GM18907 (cell line): ENCODE data around the gene GSS.

Experiments used
- ATAC-seq: cut with Tn5 transposase; IDR thresholded peaks from one replicate; pipeline ENCODE4 v1.9.1; 2021; ENCODE audit warnings: mild to moderate bottlenecking, moderate library complexity; ENCODE audit not compliant: unreplicated experiment

GSS gene

DNA sequence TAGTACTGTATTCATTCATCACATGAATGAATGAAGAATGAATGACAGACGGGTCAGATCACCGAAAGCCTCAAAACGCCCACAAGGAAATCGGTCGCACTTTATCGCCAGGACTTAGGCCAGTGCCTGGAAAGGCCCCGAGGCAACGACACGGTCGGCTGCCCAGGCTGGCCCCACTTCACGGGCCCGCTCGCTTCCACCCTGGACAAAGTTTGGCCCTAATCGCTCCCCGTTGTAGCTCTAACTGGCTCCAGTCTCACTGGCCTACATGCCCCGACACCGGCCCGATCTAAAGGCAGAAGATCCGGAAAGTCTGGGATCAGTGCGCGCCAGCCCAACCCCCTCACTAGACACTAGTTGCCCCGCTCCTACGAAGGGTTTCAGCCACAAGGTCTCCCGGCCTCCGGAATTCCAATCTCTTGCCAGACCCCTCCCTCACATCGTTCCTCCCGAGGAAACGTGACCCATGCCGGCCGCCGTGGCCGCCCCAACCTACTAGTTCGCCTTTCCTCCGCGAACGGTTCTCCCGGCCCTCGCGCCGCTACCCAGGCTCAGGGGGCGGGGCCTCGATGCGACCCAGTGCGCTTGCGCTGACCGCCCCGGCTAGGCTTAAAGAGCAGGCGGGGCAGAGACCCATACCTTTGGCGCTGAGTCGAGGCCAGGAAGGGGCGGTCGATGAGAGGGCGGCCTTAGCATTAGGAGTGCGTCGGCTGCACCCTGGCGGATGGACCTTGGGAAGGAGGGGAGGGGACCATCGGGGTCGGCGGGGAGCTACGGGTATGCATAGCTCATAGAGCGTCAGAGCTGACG, at the start of gene GSS, which contains the start of gene MYH7B:
Gene GSS (minus strand): TSS at position 576 of the 810 bp plus-strand sequence. CDS start 3,954 bp downstream, outside the sequence.
Gene MYH7B (plus strand): TSS at position 638 of the 810 bp plus-strand sequence. CDS start 22,138 bp downstream, outside the sequence.
- peak; percentile 91 for ATAC-seq

DNA sequence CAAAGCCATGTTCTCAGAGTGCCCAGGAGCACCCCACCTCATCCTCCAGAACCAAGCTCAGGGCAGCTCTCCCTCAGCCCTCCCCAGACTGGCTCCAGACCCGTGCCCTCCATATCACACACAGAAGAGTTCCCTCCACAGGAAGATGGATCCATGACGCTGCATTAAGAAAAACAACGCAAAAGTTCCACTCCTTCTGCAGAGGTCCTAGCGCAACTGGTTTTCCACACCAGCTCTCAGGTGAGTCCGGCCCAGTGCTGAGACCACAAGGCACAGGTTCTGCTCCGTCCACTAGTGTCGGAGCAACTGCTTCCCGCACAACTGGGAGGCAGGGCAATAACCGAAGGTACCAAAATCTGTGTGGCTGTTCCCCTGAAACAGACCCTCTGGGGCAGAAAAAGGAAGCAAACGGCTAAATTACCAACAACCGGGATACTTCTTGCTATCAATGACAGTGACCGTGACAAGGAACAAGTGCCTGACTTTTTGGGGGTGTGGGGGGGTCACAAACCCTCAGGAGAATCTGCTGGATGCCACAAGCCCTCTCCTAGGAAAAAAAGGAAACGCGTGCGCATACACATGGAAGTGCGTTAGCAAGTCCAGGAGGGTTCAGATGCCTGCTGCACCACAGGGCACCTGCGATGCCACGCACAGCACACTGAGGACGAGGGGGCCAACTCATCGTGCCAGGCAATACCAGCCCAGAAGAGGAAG, 49.3 kb upstream of the GSS start:
- ATAC-seq, result no peak

DNA sequence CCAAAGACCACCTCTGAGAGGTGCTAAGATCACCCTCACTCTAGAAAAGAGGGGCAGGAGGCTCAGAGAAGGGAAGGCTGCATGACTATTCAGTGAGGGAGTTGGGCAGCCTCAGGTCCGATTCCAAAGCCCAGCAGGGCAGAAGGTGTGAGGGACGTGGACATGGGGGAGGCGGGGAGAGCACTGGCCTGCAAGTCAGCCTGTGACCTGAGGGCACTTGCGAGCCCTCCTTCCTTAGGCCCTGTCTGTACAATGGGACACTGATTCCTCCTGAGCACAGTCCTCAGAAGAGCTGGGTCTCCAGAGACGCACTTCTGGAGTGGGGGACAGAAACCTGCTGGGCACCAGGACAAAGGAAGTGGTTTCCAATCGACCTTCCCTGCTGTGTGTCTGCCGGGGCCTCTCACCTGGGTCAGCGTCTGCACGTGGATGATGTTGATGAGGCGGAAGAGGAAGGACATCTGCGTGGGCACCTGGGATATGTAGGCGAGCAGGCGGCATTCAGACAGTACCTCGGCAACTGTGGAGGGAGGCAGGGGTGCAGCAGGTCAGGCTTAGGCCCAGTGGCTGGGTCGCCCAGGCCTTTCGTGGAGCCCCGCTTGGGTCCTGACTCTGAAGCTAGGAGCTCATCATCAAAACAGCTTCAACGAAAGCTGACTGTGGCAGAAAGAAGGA, 48.6 kb upstream of the GSS start:
- ATAC-seq, result no peak

DNA sequence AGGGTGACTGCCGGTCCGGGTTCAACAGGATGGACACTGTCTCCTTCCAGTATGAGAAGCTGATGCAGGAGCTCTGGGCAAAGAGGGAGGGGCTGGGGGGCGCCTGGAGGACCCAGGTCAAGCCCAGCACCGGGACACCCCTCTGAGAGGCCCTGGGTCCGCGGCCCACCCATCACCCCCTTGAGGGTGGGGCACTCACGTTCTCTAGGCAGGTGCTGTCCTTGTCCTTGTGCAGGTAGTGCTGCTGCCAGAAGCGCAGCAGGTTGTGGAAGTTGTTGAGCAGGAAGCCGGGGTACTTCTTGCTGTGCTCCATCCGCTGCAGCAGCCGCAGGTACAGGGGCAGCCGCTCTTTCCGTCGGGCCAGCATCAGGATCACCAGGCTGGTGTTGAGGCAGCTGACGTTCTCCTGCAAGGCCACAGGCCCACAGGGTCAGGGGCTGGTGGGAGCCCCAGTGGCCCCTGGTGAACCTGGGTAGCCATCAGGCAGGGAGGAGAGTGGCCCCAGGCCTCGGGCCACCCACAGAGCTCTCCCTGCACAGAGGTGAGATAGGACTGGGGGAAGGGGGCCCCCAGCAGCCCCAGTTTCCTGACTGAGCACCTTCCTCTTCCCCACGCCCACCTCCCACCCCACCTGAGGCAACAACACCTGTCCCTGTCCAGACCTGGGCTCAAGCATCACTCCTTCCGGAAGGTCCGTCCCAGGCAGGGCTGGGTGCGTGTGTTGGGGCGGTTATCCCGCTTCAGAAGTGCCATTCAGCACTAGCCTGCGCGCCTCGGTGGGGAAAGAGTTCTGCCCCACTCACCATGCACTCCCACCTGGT, 47.8 kb upstream of the GSS start:
- ATAC-seq, result no peak

DNA sequence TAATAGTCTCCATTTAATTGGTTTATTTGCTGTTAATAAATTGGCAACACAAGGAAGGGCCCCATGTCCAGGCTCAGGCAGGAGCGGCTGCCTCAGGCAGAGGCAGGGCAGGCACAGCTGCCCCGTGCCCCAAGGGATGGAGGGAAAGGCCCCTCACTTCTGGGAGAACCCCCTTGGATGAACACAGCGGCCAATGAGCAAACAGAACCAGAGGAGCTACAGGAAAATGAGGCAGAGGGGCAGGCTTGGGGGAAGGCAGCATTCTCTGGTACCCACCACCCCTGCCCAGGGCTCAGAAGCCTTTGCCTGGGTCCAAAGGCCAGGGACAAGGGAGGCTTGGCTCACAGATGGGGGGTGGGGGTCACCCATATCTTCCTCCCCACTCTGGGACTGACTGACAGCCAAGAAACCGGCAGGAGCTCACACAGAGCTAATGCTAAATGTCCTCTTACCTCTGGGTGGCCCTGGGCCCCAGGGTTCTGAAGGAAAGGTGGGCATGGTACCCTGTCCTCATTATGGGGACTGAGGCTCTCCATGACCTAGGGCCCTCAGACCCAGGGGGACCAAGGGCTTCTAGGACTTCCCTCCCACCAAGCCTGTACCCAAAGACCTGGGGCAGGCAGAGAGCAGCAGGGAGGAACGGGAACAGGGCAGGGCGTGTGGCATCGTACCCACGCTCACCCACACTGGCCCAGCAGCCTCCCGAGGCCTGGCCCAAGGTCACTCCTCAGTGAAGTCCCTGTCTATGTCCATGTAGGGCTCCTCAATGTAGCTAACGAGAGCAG, 47.0 kb upstream of the GSS start:
- no peak for ATAC-seq

DNA sequence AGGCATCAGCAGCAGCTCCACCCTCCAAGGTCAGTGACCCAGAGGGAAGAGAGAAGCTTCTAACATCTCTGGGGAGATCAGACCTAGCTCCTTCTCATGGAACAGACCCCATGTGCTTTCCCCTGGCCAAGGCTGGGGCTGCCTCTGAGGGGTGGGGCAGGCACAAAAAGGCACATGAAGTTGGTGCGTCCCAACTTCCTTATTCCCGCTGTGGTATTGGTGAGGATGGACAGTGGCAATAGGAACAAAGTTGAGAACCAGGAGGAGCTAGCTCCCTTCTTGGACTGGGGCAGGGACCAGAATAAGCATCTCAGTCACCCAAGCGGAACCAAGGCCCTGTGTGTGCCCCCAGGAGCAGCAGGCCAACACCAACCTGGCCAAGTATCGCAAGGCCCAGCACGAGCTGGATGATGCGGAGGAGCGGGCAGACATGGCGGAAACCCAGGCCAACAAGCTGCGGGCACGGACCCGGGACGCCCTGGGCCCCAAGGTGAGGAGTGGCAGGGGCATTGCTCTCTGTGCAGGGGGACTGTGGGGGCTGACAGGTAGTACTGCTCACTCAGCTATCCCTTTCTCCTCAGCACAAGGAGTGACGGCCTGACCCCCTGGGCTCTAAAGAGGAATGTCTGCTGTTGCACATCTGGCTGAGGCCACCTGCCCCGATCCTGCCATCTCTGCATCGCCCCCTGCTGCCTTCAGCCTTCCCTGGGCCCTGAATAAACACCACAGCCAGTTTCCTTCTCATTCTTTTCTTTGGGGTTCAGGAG, 46.2 kb upstream of the GSS start:
- no peak for ATAC-seq

DNA sequence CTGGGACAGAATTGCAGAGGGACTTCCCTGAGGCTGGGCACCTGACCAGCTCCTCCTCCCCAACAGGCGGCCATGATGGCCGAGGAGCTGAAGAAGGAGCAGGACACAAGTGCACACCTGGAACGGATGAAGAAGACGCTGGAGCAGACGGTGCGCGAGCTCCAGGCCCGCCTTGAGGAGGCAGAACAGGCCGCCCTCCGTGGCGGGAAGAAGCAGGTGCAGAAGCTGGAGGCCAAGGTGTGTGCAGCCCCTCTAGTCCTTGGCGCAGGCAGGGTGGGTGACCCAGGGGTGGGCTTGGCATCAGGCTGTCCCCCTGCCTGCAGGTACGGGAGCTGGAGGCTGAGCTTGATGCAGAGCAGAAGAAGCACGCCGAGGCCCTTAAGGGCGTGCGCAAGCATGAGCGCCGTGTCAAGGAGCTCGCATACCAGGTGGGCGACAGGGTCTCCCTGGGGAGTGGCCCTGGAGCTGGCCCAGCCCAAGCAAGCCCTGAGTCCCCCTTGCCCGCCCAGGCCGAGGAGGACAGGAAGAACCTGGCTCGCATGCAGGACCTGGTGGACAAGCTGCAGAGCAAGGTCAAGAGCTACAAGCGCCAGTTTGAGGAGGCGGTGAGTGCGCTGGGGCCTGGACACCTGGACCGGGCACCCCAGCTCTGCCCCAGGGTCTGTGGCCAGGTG, 45.5 kb upstream of the GSS start:
- ATAC-seq, result no peak

DNA sequence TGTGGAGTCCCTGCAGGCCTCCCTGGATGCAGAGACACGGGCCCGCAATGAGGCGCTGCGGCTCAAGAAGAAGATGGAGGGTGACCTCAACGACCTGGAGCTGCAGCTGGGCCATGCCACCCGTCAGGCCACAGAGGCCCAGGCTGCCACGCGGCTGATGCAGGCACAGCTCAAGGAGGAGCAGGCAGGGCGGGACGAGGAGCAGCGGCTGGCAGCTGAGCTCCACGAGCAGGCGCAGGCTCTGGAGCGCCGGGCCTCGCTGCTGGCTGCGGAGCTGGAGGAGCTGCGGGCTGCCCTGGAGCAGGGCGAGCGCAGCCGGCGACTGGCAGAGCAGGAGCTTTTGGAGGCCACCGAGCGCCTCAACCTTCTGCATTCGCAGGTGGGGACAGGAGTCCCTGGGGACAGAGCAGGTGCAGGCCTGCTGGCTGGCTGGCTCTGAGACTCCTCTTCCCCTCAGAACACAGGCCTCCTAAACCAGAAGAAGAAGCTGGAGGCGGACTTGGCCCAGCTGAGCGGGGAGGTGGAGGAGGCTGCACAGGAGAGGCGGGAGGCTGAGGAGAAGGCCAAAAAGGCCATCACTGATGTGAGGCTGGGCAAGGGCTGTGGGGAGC, 44.8 kb upstream of the GSS start:
- no peak for ATAC-seq

DNA sequence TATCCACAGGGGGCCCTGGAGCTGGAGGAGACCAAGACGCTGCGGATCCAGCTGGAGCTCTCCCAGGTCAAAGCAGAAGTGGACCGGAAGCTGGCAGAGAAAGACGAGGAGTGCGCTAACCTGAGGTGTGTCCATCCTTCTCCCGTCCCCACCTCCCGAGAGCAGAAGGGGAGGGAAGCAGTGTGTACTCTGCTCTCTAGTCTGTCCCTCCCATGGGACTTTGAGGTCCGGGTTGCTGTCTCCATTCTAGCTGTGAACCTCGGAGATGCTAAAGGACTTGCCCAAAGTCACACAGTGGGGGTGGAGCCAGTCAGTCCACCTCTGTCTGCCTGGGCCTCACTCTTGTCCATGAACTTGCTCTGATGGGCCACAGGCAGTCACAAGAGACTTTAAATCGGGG, 44.2 kb upstream of the GSS start:
- ATAC-seq, result no peak

DNA sequence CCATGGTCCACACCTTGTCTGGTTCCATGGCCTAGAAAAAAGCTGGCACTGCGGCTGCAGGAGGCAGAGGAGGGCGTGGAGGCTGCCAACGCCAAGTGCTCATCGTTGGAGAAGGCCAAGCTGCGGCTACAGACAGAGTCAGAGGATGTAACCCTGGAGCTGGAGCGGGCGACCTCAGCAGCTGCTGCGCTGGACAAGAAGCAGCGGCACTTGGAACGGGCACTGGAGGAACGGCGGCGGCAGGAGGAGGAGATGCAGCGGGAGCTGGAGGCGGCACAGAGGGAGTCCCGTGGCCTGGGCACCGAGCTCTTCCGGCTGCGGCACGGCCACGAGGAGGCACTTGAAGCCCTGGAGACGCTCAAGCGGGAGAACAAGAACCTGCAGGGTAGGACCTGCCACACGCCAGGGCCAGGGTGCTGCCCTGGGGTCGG, 43.4 kb upstream of the GSS start:
- ATAC-seq, result no peak

DNA sequence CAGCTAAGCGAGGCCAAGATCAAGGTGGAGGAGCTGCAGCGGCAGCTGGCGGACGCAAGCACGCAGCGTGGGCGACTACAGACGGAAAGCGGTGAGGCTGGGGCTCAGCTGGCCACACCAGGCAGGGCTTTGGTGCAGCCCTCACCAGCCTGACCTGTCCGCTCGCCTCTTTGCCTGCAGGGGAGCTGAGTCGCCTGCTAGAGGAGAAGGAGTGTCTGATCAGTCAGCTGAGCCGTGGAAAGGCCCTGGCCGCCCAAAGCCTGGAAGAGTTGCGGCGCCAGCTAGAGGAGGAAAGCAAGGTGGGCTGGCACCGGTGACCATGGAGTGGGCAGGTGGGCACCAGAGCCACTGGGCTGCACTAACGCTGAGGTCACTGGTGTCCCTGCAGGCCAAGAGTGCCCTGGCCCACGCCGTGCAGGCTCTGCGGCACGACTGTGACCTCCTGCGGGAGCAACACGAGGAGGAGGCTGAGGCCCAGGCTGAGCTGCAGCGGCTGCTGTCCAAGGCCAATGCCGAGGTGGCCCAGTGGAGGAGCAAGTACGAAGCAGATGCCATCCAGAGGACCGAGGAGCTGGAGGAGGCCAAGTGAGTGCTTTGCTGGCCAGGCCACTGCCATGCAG, 42.8 kb upstream of the GSS start:
- no peak for ATAC-seq

DNA sequence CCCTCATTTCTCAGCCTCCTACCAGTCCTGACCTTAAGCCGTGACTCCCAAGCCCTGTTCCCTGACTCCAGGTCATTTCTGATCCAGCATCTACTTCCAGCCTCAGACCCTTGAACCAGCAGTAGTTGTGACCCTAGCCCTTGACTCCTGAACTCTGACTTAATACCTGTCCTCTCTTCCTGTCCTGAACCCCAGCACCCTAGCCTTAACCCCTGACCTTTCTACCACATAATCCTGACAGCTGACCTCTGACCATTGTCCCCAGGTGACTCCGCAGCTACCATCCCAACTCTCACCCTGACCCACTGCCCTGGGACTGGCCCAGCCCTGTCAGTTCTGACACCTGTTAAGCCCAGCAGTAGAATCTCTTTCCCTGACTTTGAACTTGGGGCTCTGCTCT, 42.2 kb upstream of the GSS start:
- ATAC-seq, result no peak

DNA sequence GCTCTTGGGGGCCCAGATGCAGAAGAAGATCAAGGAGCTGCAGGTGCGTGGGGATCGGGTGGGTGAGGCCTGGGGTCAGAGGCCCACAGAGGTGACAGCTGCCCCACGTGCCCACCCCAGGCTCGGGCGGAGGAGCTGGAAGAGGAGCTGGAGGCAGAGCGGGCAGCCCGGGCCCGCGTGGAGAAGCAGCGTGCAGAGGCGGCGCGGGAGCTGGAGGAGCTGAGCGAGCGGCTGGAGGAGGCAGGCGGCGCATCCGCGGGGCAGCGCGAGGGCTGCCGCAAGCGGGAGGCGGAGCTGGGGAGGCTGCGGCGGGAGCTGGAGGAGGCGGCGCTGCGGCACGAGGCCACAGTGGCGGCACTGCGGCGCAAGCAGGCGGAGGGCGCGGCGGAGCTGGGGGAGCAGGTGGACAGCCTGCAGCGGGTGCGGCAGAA, 41.5 kb upstream of the GSS start:
- ATAC-seq, result no peak

DNA sequence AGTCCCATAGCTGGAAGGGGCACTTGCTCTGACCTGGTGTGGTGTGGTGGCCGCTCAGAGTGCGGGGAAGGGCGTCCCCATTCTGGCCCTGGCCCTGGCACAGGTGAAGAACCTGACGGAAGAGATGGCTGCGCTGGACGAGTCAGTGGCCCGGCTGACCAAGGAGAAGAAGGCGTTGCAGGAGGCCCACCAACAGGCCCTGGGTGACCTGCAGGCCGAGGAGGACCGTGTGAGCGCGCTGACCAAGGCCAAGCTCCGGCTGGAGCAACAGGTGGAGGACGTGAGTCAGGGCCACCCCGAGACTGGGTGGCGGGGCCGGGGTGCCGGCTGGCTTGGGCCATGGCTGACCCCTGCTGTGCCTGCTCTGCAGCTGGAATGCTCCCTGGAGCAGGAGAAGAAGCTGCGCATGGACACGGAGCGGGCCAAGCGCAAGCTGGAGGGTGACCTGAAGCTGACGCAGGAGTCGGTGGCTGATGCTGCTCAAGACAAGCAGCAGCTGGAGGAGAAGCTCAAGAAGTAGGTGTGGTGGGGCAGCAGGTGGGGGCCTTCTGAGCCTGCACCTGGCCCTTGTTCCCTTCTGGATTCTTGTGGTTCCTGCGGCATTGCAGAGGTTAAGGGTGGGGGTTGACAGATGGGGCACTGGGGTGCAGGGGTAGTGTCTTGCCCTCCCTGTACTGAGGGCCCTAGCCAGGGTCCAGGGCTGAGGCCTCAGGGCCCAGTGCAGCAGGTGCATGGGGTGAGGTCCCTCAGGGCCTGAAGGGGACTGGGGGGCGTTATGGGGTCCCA, 40.8 kb upstream of the GSS start:
- ATAC-seq, result no peak

DNA sequence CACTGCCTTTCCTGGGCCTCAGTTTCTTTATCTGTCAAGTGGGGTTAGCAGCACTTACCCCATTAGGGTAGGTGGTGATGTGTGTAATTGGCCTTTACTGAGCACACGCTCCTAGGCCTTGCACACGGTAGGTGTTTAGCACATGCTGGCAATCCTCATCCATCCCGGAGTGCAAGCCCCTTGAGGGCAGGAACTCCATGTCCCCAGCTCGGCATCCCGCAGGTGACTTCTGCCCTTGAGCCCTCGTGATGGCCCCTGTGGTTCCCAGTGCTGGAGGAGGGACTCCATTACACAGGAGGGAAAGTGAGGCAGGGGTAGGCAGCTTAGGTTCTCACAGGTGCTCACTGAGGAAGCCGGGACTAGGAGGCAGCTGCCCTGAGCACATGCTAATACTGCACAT, 40.1 kb upstream of the GSS start:
- ATAC-seq, result no peak

DNA sequence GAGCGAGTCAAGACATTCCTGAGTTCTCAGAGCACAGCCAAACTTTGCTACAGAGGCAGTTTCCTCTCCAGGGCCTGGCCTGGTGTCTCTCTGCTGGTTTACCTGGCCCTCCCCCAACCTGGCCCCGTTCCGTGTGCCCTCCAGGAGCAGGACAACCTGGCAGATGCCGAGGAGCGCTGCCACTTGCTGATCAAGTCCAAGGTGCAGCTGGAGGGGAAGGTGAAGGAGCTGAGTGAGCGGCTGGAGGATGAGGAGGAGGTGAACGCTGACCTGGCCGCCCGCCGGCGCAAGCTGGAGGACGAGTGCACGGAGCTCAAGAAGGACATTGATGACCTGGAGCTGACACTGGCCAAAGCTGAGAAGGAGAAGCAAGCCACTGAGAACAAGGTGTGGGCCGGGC, 39.6 kb upstream of the GSS start:
- ATAC-seq, result no peak

DNA sequence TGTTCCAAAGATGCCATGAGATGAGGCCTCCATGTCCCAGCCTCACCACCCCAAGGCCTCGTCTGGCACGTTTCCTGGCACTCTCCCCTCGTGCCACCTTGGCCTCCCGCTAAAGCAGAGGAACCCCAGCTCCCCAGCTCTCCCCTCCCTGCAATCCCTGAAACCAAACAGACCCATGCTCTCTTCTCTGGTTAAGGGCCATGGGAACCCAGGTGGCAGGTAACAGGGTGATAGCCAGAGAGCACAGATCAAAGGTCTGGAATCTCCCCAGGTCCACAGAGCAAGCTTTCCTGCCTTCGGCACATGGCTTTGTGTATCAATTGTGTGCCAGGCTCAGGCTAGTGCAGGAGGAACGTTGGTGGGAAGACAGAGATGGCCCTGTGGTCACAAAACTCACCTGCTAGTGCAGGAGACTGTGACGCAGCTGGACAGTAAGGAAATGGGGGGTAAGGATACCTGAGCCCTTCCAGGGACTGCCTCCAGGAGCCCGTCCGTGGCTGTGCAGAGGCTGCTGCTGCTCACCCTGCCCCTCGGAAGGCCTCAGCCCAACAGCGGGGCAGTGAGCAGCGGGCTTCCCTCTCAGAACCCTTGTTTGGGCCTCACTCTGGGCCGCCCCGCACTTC, 39.0 kb upstream of the GSS start:
- ATAC-seq, result no peak
